Measurements from ENCODE around the gene RBM19. TPM values are rescaled to one million over a fixed set of nuclear protein-coding genes. Genes with fewer than 3 reads are reported as not detected.

The RBM19 gene
- polyA plus RNA-seq, 2 of the 4 experiments (the other 2 are of a cell fraction), result 16.0 to 18.6 TPM

GRCh38 chr12:113868365-113868764, 97.8 kb downstream of the RBM19 start:
- CTCF ChIA-PET, result interaction anchor here (0.9 to 2.9 kb wide), 5 partner anchors 8 to 44 kb away, joined by 3 to 21 read pairs (median 3); no protein-coding TSS in a partner anchor

DNA sequence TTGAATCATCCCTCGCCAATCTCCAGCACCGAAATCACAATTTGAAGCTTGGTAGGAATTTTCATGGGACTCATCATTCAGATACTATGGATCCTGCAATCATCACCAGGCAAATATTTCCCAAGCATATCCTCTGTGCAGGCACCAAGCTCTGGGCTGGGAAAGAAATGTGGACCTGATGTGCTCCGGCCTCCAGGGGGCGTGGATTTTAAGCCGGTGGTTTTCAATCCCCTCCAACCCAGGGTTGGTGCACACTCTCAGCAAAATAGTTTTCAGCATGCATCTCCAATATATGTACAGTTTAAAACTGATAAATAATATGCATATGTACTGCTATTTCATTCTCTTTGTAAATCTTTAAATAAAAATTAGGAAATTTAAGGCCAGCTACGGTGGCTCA, 98.9 kb downstream of the RBM19 start:
- no peak overlapping the region for H3K27ac ChIP-seq
- FAIRE-seq, result no peak
- no peak overlapping the region for H3K4me2 ChIP-seq
- TF ChIP-seq KDM1A (IDR thresholded peaks at IDR 0.05; ENCODE audit: low read depth), result no peak
- peak; percentile 44; the same call in 2 of the 3 replicates for TF ChIP-seq CTCF (IDR thresholded peaks at IDR 0.05)
- H3K4me1 ChIP-seq, result peaks cover 14% of the 10 kb centered on the region
- ChIA-PET POLR2A (no interaction called here), CTCF (interaction anchor here (0.9 to 2.9 kb wide), 7 partner anchors 8 to 48 kb away, joined by 3 to 21 read pairs (median 4); no protein-coding TSS in a partner anchor)
- no peak overlapping the region for H3K4me3 ChIP-seq
- peak; percentile 63 to 84; a peak in 4 of 6 replicates for ATAC-seq
- WGBS (ENCODE audit: missing lambda C conversion rate), result 77% methylated on average over 6 of the region's 6 CpGs
- H3K9me3 ChIP-seq, result no peaks in the 10 kb centered on the region
- peak; percentile 27 to 54 for DNase-seq (ENCODE audit: low read depth in 1 of 2, low spot score in 1 of 2)

More at GRCh38 chr12:113868365-113868764, 97.8 kb downstream of the RBM19 start:
- Histone ChIP-seq H3K27ac (no peak overlapping the region), H3K4me1 (peaks cover 5% of the 10 kb centered on the region), H3K4me2 (no peak overlapping the region), H3K9me3 (no peaks in the 10 kb centered on the region), H3K4me3 (no peak overlapping the region)
- ATAC-seq (no peak), DNase-seq (ENCODE audit: low read depth in 1 of 2, low spot score in 1 of 2) (no peak), FAIRE-seq (no peak)
- 85% methylated on average over 3 of the region's 3 CpGs for WGBS (ENCODE audit: missing lambda C conversion rate)
- POLR2A ChIA-PET, result no interaction called here
- TF ChIP-seq E2F6 (IDR thresholded peaks at IDR 0.05; ENCODE audit: borderline replicate concordance, low read depth) (no peak), MYC (IDR thresholded peaks at IDR 0.05; ENCODE audit: borderline replicate concordance, low read length) (no peak)

- TF ChIP-seq, protein P1, sequence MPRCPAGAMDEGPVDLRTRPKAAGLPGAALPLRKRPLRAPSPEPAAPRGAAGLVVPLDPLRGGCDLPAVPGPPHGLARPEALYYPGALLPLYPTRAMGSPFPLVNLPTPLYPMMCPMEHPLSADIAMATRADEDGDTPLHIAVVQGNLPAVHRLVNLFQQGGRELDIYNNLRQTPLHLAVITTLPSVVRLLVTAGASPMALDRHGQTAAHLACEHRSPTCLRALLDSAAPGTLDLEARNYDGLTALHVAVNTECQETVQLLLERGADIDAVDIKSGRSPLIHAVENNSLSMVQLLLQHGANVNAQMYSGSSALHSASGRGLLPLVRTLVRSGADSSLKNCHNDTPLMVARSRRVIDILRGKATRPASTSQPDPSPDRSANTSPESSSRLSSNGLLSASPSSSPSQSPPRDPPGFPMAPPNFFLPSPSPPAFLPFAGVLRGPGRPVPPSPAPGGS (IDR thresholded peaks at IDR 0.05), result no peak
- TF ChIP-seq POLR2A (IDR thresholded peaks at IDR 0.05; ENCODE audit: low read length), result no peak
- TF ChIP-seq JUN (IDR thresholded peaks at IDR 0.05), result no peak
- TF ChIP-seq, protein P2, sequence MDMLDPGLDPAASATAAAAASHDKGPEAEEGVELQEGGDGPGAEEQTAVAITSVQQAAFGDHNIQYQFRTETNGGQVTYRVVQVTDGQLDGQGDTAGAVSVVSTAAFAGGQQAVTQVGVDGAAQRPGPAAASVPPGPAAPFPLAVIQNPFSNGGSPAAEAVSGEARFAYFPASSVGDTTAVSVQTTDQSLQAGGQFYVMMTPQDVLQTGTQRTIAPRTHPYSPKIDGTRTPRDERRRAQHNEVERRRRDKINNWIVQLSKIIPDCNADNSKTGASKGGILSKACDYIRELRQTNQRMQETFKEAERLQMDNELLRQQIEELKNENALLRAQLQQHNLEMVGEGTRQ (IDR thresholded peaks at IDR 0.05), result no peak
- no peak for TF ChIP-seq HES2 (IDR thresholded peaks at IDR 0.05)
- no peak for TF ChIP-seq HOXB5 (CRISPR knock-in tag; IDR thresholded peaks at IDR 0.05)
- no peak for TF ChIP-seq GATA3 (IDR thresholded peaks at IDR 0.05; ENCODE audit: borderline replicate concordance)
- TF ChIP-seq HEYL (CRISPR knock-in tag; IDR thresholded peaks at IDR 0.05), result no peak
- no peak for TF ChIP-seq CHD2 (IDR thresholded peaks at IDR 0.05; ENCODE audit: low read length, partially characterized antibody)
- TF ChIP-seq TP53 (CRISPR knock-in tag; IDR thresholded peaks at IDR 0.05), result no peak
- TF ChIP-seq EHMT2 (IDR thresholded peaks at IDR 0.05; ENCODE audit: low read depth), result no peak
- ChIA-PET CTCF (interaction anchor here (1.1 to 2.9 kb wide), 5 partner anchors 9 to 106 kb away, joined by 3 to 21 read pairs (median 5); no protein-coding TSS in a partner anchor), POLR2A (no interaction called here)
- no peak for DNase-seq (ENCODE audit: low read depth in 1 of 2, low spot score in 1 of 2)
- H3K27ac ChIP-seq, result no peak overlapping the region
- no peak overlapping the region for H3K4me3 ChIP-seq
- H3K4me2 ChIP-seq, result no peak overlapping the region
- no peaks in the 10 kb centered on the region for H3K9me3 ChIP-seq
- 100% methylated on average over 1 of the region's 1 CpG for WGBS (ENCODE audit: missing lambda C conversion rate)
- peaks cover 17% of the 10 kb centered on the region for H3K4me1 ChIP-seq
- FAIRE-seq, result no peak
- no peak for ATAC-seq
Measured at GRCh38 chr12:113866496-113866895, 99.6 kb downstream of the RBM19 start.

- POLR2A ChIA-PET, result no interaction called here
Measured at GRCh38 chr12:113863455-113863845, 102.7 kb downstream of the RBM19 start.

More at GRCh38 chr12:113863455-113863845, 102.7 kb downstream of the RBM19 start:
- H3K4me2 ChIP-seq, result peak overlapping the region; percentile 52
- peaks cover 28% of the 10 kb centered on the region for H3K4me1 ChIP-seq
- ATAC-seq, result no peak
- WGBS (ENCODE audit: missing lambda C conversion rate), result 67% methylated on average over 2 of the region's 2 CpGs
- no peak for FAIRE-seq
- peak overlapping the region; percentile 56 to 88 for H3K27ac ChIP-seq
- no peaks in the 10 kb centered on the region for H3K9me3 ChIP-seq
- no peak overlapping the region for H3K4me3 ChIP-seq
- DNase-seq (ENCODE audit: low read depth in 1 of 2, low spot score in 1 of 2), result peak in 1 of 2 experiments; percentile 28
- CTCF ChIA-PET, result no interaction called here
- TF ChIP-seq NFE2L2 (conservative IDR thresholded peaks at IDR 0.05; ENCODE audit: low read length) (peak; percentile 73), MAFK (IDR thresholded peaks at IDR 0.05; ENCODE audit: partially characterized antibody) (peak; percentile 89), FOSB (CRISPR knock-in tag; IDR thresholded peaks at IDR 0.05) (no peak), JUN (IDR thresholded peaks at IDR 0.05) (no peak)

Measured in A549 (cell line).